HG02870 (cell line): ENCODE measurements around the gene EPHA4.

Experiments used
- ATAC-seq: cut with Tn5 transposase; IDR thresholded peaks from one replicate; pipeline ENCODE4 v1.9.1; 2021; ENCODE audit warnings: mild to moderate bottlenecking, moderate library complexity; ENCODE audit not compliant: unreplicated experiment

Gene EPHA4

GRCh38 chr2:221448057-221448843 is 123.9 kb downstream of the EPHA4 start:
- ATAC-seq: no peak

- no peak for ATAC-seq
These were observed 124.8 kb downstream of the EPHA4 start for GRCh38 chr2:221447310-221447709.

DNA sequence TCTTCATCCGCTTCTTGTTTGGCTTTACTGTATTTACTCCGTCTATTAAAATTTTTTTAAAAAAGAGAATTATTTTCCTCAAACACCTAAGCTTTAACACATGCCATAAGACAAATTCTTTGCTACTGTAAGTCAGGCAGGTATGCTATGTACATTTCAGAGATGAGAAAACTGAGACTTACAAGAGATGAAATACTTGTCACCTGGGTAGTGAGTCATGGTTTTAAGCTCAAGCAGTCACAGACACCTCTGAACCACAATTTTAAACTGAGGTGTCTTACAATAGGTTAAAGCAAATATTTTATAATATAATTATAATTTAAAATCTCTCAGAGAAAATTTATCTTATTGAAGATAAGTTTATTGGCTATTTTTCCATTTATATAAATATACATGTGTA is 126.0 kb downstream of the EPHA4 start:
- no peak for ATAC-seq

GRCh38 chr2:221444106-221444505 is 128.0 kb downstream of the EPHA4 start:
- no peak for ATAC-seq

DNA sequence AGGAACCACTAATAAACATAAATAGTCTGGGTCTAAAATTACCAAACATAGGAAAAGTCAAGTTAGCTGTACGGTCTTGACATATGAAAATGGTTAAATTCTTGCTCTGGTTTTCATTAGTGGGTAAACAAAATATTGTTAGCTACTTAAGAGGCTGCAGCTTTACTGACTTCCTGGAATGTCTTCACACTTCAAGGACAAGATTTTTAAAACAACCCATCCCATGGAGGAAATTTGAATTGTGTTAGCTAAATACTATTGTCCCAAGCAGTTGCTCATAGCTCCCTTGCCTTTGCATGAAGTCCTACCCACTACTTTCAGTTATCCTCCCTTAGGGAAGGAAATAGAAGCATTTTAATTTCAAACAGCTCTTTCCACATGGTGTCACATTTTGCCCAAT is 128.5 kb downstream of the EPHA4 start:
- ATAC-seq: no peak

DNA sequence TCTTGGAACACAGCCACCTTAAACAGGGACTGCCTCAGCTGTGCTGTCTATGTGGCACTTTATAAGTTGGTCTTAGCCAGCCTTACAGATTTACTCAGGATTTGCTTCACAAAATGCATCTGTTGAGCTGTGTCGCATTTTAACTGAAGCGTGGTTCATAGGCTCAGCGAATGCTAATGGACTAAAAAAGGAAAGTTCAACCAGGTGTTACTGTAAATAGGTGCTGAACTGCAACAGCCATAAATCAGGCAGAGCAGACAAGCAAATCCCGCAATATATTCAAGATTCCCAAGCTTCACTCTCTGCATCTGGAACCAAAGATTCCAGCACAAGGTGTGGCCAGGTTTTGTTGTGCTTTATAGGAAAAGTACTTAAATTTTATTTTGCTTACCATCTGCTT is 130.0 kb downstream of the EPHA4 start:
- no peak for ATAC-seq

- ATAC-seq: no peak
These were observed 132.2 kb downstream of the EPHA4 start for GRCh38 chr2:221439761-221440479.

GRCh38 chr2:221437056-221437455 is 135.0 kb downstream of the EPHA4 start:
- no peak for ATAC-seq

DNA sequence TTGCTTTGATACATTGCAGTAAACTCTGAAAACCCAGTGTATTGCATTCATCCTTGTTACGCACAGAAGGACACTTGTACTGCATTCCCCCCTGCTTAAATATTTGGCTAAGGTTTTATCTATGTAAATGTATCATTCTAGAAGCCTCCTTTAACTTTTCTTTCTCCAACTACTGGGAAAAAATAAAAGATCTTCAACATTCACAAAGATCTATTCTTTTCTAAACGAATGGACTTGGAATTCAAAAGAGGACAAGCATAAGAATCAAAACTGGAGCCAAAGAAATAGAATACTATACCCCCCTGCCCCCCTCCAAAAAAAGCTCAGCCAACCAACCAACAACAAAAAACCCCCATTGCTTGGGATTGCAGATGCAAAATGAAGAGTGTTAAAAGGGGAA is 136.9 kb downstream of the EPHA4 start:
- no peak for ATAC-seq

DNA sequence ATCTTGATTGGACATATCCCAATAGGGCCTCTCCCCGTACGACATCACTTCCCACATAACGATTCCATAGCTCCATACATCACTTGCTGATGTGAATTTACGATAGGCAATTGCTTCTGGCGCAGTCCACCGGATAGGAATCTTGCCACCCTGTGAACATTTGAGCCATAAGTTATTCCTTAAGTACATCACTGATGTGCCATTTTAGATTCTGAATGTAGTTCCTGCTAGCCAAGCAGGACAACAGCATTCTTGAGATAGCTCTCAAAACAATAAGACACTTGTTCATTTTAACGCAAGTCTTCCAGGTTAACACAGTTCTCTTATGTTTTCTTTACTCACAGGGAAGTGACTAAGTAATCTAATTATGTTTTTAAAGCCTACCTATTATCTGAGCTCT is 138.0 kb downstream of the EPHA4 start:
- ATAC-seq: no peak

DNA sequence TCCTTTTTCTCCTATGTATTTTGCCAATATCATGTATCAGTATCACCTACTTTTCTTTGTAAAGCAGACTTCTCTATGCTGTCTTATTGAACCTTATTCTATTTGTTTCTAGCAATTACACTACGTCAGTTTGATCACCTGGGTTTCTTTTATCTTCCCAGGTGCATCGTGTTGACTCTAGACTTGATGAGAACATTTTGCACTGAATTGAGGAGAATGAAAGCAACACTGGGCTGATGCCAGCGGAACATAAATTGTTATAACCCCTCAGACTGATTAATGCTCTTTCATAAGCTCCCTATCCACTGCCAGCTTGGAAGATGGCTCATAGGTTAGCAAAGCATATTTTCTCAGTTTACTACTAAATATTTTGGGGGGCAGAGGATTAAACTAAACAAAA is 140.6 kb downstream of the EPHA4 start:
- no peak for ATAC-seq

GRCh38 chr2:221429741-221430491 is 142.2 kb downstream of the EPHA4 start:
- ATAC-seq: no peak

DNA sequence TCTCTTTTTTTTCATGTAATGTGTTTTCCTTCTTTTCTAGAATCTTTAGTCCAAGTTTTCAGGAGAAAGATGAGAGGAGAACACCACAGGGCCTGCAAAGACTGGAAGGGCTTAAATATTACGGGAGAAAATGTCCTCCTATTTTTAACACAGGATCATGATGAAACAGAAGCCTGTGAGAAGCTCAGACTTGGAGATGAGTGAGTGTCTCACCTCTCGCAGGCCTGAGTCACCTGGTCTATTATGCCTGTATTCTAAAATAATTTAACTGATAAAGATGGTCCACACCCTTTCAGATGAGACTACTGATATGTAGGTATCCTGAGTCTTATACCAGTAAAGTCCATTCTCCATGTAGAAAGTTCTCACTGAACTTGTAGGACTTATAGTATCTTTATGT is 143.2 kb downstream of the EPHA4 start:
- ATAC-seq: no peak

DNA sequence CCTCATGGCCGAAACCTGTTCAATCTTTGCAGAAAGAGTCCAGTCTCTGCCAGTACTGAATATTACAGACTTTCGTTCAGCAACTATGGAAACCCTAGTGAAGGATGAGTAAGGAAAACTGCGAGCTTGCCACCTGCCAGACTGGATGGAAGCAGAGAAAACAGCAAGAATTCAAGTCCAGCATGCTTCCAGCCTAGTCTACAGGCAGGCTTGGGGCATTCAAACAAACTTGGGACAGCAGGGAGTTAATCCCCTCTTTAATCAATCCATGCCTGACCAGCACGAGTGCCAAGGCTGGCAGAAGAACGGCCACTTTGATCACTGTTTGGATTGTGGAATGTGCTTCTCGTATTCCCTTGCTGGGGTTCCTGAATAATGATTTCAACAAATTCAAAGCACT is 145.2 kb downstream of the EPHA4 start:
- ATAC-seq: no peak

DNA sequence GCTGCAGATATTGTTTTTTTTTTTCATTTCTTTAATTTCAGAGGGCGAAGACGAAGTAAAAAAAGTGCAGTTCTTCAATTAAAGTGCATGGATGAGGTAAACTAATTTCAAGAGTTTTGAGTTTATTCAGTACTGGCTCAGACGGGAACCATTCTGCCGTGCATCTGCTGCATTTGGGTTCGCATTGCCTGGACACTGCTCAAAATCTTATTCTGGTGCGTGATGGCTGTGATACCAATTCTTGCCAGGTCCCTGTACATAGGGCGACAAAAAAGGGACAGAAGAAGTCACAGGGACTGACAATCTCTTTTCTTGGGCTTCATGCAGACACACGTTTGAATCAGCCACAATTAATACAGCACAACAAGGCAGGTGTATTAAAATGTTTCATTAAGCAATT is 146.2 kb downstream of the EPHA4 start:
- no peak for ATAC-seq

- no peak for ATAC-seq
These were observed 146.8 kb downstream of the EPHA4 start for GRCh38 chr2:221425353-221425752.

DNA sequence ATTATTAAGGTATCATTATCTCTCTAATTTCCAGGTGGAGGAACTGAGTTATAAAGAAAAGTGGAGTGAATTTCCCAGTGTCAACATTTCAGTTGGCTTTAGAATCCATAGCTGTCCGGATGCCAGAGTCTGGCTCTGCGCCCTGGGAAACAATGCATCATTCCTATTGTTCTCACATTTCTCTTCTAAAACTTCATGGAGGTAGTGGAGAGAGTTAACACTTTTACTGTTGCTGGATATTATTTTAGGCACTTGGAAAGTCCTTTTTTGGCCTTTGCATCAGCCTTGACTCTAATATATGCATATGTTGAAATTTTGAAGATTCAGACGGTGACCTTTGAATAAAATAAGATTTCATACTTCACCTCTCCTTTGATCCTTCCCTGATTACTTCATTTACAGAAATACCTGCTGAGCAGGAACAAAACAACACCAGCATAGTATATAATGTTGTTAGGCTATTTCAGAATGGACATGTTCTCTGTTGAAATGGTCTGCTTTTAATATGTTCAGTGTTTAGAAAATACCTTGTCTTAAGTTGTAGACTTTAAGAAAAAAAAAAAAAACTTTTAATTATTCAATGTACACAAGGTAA is 148.8 kb downstream of the EPHA4 start:
- no peak for ATAC-seq

DNA sequence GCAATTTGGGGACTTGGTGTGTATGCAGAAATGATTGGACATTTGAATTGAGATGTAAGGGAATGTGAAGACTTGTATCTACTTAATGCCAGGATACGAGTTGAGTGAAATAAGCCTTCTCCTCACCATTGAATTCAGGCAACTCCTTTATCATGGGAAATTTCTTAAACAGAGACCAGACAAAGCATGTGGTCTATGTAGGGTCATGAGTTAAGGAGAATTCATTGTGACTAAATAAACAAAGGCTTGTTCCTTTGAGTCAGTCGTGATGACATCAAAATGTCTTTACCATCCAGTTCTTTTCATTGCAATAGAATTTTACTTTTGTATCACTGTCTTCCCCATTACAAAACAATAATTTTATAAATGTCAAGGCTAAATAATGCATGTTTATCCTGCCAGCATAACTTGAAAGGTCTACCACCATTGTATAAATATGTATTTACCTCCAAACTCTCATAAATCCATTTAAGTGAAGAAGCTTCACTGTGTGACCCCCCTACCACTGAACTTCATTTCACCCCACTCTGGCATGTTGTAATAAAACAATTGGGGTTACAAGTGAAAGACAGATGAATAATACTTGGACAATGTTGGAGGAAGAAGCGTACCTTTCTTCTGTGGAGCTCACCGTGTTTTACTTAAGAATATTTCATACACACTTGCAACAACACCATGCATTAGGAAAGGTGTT is 149.4 kb downstream of the EPHA4 start:
- ATAC-seq: no peak

DNA sequence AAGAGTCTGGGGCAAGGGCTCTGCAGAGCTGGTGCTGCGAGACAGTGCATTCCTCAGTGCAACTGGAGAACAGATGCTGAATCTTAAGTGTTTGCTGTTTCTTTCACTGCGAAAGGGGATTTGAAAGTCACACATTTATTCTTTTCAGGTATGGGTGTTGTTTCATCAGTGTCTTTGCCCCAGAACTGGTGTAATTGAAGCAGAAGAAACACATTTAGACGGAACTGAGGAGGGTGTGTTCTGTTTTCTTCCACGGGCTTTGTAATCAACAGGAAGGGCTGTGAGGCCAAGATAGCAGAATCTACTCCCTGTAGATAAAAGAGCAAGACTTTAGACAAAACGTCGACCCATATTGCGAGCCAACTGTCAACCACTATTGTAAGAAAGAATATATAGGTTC is 151.9 kb downstream of the EPHA4 start:
- no peak for ATAC-seq

DNA sequence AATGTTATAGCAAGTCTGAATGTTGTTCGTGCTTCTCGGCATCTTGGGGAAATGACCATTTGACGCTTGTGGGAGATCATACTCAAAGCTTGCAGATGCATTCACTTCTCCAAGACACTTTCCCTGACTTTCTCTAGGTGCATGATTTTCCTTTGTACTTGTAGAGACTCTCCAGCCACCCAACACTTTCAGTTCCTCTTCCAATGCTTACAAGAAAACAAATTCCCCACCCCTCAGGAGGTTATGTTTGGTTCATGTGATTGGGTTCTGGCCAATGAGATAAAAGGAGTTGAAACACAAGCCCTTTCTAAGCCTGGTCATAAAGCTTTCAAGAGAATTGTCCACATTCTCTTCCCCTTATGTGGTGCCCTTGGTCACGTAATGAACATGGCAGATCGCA is 156.3 kb downstream of the EPHA4 start:
- no peak for ATAC-seq

DNA sequence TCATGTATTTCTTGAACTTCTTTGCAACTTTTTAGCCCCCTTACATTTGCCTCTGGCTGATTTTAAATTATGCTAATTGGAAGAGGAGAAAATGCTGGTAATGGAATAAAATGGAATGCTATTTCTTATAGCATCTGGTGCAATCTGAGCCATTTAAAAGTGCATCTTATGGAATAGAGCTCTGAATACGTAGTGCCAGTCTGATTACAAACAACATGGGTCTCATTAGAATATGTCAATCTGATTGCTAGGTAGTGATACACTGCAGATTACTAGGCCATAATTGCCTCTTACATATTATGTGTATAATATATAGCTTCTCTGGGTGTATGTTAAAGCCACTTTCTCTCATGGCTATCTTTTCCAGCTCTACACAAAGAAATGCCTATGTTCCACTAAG is 159.1 kb downstream of the EPHA4 start:
- no peak for ATAC-seq
